CD4-positive, alpha-beta T cell treated with Interferon alpha-2 for 1 hour (primary cell): ENCODE measurements around the gene TPM1.
"Not testable (repeated sequence)": the region's sequence is repeated elsewhere in the genome, so short reads cannot be mapped to it uniquely, and the experiment has no call there.

ENCODE experiments used
- DNase-seq, 2 donors: peaks; one replicate each; pipeline ENCODE4 v3.0.0-alpha.2; 2020 to 2022

Gene TPM1

GRCh38 chr15:63099581-63099980, 57.0 kb downstream of the TPM1 start:
- not testable (repeated sequence) for DNase-seq

- no peak for DNase-seq
These were observed 60.9 kb downstream of the TPM1 start for GRCh38 chr15:63103416-63103815.

GRCh38 chr15:63104727-63105126, 62.2 kb downstream of the TPM1 start:
- no peak for DNase-seq

GRCh38 chr15:63105354-63105753, 62.8 kb downstream of the TPM1 start:
- peak; percentile 10 to 20 for DNase-seq

GRCh38 chr15:63107895-63108546, 65.5 kb downstream of the TPM1 start:
- DNase-seq: no peak

GRCh38 chr15:63109498-63109897, 67.0 kb downstream of the TPM1 start:
- DNase-seq: no peak

- no peak for DNase-seq
These were observed 67.4 kb downstream of the TPM1 start for GRCh38 chr15:63109920-63110319.

- no peak for DNase-seq
These were observed 68.0 kb downstream of the TPM1 start for GRCh38 chr15:63110428-63111026.

GRCh38 chr15:63111481-63111880, 68.9 kb downstream of the TPM1 start:
- no peak for DNase-seq

- no peak for DNase-seq
These were observed 70.3 kb downstream of the TPM1 start for GRCh38 chr15:63112871-63113270.

- DNase-seq: no peak
These were observed 71.9 kb downstream of the TPM1 start for GRCh38 chr15:63114465-63114864.
